IPS-NIHi7 (cell line): Measurements from ENCODE around the gene FOXC1.
A peak's percentile ranks its signal among the peaks of the same experiment; 100 is the strongest.

Source experiments
- DNase-seq: peaks from one replicate; pipeline ENCODE4 v3.0.0; 2012; ENCODE audit warnings: mixed read lengths; ENCODE audit errors: extremely low spot score

Gene FOXC1

GRCh38 chr6:1584996-1585668 lies 24.6 kb upstream of the FOXC1 start:
- DNase-seq, result no peak

- no peak for DNase-seq
These were observed 24.1 kb upstream of the FOXC1 start for GRCh38 chr6:1585669-1586049.

GRCh38 chr6:1586256-1586655 lies 23.5 kb upstream of the FOXC1 start:
- DNase-seq, result no peak

GRCh38 chr6:1586861-1587450 lies 22.8 kb upstream of the FOXC1 start:
- no peak for DNase-seq

GRCh38 chr6:1587546-1587945 lies 22.2 kb upstream of the FOXC1 start:
- no peak for DNase-seq

- no peak for DNase-seq
These were observed 21.7 kb upstream of the FOXC1 start for GRCh38 chr6:1587977-1588376.

GRCh38 chr6:1589208-1589607 lies 20.5 kb upstream of the FOXC1 start:
- no peak for DNase-seq

- DNase-seq, result no peak
These were observed 19.1 kb upstream of the FOXC1 start for GRCh38 chr6:1590580-1590979.

- DNase-seq, result no peak
These were observed 18.5 kb upstream of the FOXC1 start for GRCh38 chr6:1591243-1591642.

GRCh38 chr6:1591926-1592325 lies 17.8 kb upstream of the FOXC1 start:
- no peak for DNase-seq

GRCh38 chr6:1592852-1593251 lies 16.9 kb upstream of the FOXC1 start:
- no peak for DNase-seq

GRCh38 chr6:1593286-1593957 lies 16.3 kb upstream of the FOXC1 start:
- no peak for DNase-seq

- DNase-seq, result no peak
These were observed 15.8 kb upstream of the FOXC1 start for GRCh38 chr6:1593958-1594314.

GRCh38 chr6:1594445-1595200 lies 15.1 kb upstream of the FOXC1 start:
- DNase-seq, result no peak

- DNase-seq, result no peak
These were observed 14.2 kb upstream of the FOXC1 start for GRCh38 chr6:1595271-1596087.

- DNase-seq, result peak; percentile 84
These were observed 13.4 kb upstream of the FOXC1 start for GRCh38 chr6:1596088-1596852.

- DNase-seq, result no peak
These were observed 12.5 kb upstream of the FOXC1 start for GRCh38 chr6:1597121-1597744.

GRCh38 chr6:1597924-1598323 lies 11.8 kb upstream of the FOXC1 start:
- DNase-seq, result no peak

- no peak for DNase-seq
These were observed 11.3 kb upstream of the FOXC1 start for GRCh38 chr6:1598433-1598832.

GRCh38 chr6:1598886-1599285 lies 10.8 kb upstream of the FOXC1 start:
- no peak for DNase-seq

- no peak for DNase-seq
These were observed 10.2 kb upstream of the FOXC1 start for GRCh38 chr6:1599469-1599868.
